HG02571 (cell line): ENCODE measurements around the gene ALB.
"Not testable (repeated sequence)": the region's sequence is repeated elsewhere in the genome, so short reads cannot be mapped to it uniquely, and the experiment has no call there.

Source experiments
- ATAC-seq: cut with Tn5 transposase; IDR thresholded peaks from one replicate; pipeline ENCODE4 v1.9.1; 2021; ENCODE audit warnings: mild to moderate bottlenecking, moderate library complexity; ENCODE audit not compliant: unreplicated experiment

ALB gene

GRCh38 chr4:73404042-73404441, at the start of gene ALB:
Gene ALB (plus strand): TSS chr4:73404287. CDS start chr4:73404328, 41 bp downstream.
- no peak for ATAC-seq

DNA sequence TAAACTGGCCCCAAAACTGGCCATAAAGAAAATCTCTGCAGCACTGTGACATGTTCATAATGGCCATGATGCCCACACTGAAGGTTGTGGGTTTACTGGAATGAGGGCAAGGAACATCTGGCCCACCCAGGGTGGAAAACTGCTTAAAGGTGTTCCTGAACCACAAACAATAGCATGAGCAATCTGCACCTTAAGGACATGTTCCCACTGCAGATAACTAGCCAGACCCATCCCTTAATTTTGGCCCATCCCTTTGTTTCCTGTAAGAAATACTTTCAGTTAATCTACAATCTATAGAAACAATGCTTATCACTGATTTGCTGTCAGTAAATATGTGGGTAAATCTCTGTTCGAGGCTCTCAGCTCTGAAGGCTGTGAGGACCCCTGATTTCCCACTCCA, 46.9 kb upstream of the ALB start:
- ATAC-seq = not testable (repeated sequence)

DNA sequence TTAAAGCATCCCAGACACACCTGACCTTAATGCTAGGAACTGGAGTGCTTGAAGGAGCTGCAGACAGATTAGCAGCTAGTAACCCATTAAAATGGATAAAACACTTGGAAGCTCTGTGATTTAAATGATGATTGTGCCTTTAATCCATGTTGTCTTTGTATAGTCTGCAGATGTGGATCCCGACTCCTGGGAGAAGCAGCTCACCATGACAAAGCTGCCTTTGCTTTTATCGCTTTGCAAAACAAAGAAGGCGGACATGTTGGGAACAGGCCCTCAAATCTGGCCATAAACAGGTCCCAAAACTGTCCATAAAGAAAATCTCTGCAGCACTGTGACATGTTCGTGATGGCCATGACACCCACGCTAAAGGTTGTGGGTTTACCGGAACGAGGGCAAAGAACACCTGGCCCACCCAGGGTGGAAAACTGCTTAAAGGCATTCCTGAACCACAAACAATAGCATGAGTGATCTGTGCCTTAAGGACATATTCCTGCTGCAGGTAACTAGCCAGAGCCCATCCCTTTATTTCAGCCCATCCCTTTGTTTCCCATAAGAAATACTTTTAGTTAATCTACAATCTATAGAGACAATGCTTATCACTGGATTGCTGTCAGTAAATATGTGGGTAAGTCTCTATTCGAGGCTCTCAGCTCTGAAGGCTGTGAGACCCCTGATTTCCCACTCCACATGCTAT, 34.4 kb upstream of the ALB start:
- ATAC-seq = not testable (repeated sequence)

DNA sequence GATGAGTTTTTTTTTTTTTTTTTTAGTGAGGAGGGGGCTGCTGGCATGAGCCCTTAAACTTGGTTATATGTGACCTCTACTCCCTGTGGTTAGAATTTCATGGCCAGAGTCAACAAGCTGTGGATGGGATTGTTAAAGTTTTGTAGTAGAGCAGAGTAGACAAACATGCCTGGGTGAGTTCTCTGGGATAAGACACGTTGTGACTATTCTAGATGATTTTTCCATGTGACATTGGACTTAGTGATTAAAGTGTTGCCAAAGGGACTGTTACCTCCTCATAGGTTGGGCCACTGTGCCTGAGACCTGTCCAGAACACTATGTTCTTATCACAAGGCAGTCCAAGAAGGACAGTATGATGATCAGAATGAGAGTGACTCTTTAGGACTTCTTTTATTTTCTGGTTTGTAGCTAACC, 28.8 kb upstream of the ALB start:
- no peak for ATAC-seq

- no peak for ATAC-seq
Observed at GRCh38 chr4:73376251-73376650, 27.8 kb upstream of the ALB start.

- ATAC-seq = no peak
Observed at GRCh38 chr4:73376976-73377375, 27.1 kb upstream of the ALB start.

DNA sequence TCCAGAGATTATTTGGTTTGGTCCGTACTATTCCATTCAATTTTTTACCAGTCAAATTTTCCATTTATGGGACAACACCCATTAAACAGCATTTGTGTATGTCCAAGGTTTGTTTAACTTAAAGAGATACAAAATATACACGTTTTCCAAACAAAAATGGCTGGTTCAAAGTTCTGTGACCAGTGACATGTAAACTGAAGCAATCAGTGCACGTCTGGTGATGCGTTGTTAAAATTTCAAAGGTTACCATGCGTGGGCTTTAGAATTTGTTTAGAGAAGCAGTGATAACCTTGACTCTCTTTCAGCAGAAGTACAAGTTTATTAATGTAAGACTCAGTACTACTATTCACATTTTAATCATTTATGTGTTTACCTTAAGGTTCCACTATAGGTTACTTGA, 25.2 kb upstream of the ALB start:
- ATAC-seq = no peak

- ATAC-seq = no peak
Observed at GRCh38 chr4:73379946-73380345, 24.1 kb upstream of the ALB start.

DNA sequence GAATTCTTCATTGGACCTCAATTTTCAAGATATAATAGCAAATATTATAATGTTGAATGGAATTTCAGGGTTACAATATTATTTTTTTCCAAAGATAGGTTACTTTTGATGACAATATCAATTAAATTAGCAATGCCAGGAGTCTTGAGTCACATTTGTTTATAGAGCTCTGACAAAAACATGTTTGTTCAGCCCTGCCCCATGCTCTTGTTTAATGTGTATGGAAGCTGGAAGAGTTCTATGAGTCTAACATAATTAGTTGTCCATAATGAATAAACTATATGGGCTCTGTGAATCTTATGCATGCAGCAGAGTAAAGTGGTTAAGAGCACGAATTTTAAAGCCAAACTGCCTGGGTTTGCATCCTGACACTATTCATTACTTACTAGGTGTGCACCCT, 22.9 kb upstream of the ALB start:
- no peak for ATAC-seq

DNA sequence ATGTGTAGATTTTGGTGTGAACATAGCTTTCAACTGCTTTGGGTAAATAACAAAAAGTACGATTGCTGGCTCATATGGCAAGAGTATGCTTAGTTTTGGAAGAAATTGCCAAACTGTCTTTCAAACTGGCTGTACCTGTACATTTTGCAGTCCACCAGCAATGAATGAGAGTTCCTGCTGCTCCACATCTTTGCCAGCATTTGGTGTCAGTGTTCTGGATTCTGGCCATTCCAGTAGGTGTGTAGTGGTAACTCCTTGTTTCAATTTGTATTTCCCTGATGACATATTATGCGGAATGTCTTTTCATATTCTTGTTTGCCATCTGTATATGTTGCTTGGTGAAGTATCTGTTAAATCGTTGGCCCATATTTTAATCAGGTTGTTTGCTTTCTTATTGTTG, 20.6 kb upstream of the ALB start:
- ATAC-seq = no peak

DNA sequence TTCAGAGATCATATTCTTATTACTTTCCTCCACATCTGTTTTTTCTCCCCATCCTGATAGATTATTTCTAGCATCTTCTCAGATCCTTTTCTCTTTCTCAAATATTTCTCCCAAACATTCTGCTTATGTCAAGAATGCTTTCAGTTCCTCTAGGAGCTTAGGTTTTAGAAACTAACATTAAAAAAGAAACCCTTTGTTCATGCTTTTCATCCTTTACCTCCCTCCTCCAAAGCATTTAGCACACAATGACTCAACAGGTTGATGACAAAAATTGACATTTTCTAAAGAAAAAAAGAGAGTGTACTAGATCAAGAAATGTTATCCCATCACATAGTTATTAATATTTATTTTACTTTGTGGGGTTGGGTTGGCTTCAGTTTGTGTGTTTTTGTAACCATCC, 16.5 kb upstream of the ALB start:
- no peak for ATAC-seq

DNA sequence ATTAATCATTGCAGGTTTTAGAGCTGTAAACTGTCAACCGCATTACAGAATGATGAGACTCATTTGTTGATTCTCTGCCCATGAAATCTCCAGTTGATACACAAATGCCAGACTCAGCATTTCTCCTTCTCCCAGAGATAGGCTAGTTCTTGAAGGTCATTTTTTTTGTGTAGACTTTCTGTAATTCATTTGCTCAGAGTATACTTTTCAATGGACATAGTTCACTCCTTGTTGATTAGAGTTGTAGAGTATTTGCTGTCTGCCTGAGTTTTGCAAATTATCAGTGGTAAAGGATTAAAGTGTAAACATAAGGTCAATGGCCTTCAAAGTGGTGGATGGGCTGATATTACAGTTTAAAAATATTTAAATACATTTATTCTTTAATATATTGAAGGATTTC, 15.2 kb upstream of the ALB start:
- no peak for ATAC-seq

- not testable (repeated sequence) for ATAC-seq
Observed at GRCh38 chr4:73389663-73390062, 14.4 kb upstream of the ALB start.

- ATAC-seq = no peak
Observed at GRCh38 chr4:73391774-73392173, 12.3 kb upstream of the ALB start.

DNA sequence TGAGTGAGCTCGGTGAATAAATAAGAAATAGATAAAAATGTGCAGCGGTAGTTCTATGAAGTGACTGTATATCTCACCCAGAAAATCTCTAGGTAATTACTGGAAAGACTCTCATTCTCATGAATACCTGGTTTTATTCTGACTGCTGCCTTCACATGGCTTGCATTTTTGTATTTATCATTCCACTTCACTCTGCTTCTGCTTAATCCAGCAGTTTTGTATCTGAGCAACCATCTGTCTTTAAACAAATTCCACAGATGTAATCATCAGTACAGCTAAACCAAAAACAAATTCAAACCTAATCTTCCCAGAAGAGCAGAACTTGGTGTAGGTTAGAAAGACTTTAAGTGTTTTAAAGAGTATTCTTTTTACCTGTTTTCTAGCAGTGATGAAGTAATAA, 11.2 kb upstream of the ALB start:
- no peak for ATAC-seq

- ATAC-seq = no peak
Observed at GRCh38 chr4:73396304-73396703, 7.8 kb upstream of the ALB start.

DNA sequence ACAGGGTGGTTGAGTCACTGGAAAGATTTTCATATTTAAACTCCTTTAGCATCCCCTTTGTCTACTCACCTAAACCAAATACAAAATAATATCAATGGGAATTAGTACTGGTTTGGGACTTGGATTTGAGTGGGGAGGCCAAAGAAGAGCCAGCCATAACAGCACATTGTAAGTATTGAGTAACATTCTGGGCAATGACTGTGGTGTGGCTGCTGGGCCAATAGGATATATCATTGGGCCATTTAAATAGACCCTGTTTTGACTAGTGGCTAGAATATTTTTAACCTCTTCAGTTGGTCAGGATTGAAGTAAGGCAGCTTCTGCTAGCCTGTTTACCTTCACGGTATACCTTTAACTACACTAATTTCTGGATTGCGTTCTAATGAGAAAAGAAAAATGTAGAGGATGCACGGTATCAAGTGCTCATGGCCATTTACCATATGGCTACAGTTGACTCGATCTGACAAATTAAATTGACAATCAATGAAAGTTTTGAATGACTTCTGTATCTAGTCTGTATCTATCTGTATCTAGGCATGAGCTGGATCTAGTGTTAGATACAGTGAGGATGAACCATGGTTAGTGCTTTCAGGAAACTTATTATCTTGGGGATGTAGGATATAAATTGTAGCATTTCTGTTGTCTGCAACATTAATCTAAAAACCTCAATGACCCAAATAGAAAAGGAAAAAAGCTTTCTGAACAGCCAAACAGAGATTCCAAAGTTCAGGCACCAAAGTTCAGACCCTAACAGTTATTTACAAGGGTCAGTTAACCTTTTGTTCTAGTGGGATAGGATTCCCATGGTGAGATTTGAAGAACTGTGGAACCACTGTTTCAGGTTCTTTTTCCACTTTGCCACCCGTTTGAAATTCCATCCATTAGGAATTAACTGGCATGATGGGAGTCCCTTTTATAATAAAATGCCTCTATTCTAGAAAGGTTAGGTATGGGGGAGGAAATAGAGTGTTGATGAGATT, 6.8 kb upstream of the ALB start:
- ATAC-seq = no peak

GRCh38 chr4:73401412-73401811, 2.7 kb upstream of the ALB start:
- no peak for ATAC-seq

DNA sequence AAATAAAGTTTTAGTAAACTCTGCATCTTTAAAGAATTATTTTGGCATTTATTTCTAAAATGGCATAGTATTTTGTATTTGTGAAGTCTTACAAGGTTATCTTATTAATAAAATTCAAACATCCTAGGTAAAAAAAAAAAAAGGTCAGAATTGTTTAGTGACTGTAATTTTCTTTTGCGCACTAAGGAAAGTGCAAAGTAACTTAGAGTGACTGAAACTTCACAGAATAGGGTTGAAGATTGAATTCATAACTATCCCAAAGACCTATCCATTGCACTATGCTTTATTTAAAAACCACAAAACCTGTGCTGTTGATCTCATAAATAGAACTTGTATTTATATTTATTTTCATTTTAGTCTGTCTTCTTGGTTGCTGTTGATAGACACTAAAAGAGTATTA, 370 bp downstream of the ALB start:
- ATAC-seq = no peak

DNA sequence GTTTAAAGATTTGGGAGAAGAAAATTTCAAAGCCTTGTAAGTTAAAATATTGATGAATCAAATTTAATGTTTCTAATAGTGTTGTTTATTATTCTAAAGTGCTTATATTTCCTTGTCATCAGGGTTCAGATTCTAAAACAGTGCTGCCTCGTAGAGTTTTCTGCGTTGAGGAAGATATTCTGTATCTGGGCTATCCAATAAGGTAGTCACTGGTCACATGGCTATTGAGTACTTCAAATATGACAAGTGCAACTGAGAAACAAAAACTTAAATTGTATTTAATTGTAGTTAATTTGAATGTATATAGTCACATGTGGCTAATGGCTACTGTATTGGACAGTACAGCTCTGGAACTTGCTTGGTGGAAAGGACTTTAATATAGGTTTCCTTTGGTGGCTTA, 1.1 kb downstream of the ALB start:
- no peak for ATAC-seq

DNA sequence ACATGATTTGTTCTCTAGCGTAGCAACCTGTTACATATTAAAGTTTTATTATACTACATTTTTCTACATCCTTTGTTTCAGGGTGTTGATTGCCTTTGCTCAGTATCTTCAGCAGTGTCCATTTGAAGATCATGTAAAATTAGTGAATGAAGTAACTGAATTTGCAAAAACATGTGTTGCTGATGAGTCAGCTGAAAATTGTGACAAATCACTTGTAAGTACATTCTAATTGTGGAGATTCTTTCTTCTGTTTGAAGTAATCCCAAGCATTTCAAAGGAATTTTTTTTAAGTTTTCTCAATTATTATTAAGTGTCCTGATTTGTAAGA, 2.4 kb downstream of the ALB start:
- ATAC-seq = no peak

GRCh38 chr4:73407227-73407673, 3.2 kb downstream of the ALB start:
- no peak for ATAC-seq
